ENCODE data around the gene AQP6. TPM values are rescaled to one million over a fixed set of nuclear protein-coding genes. Genes with fewer than 3 reads are reported as not detected.

Gene AQP6
- total and polyA plus RNA-seq, 2 experiments from 2014 or later = not detected

DNA sequence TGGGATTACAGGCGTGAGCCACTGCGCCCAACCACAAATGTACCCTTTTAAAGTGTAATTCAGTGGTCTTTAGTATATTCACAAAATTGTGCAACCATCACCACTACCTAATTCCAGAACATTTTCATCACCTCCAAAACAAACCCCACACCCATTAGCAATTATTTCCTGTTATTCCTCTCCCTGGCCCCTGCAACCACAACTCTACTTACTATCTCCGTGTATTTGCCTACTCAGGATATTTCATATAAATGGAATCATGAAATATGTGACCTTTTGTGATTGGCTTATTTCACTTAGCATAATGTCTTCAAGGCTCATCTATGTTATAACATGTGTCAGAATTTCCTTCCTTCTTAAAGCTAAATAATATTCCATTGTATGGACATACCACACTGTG, 38.2 kb upstream of the AQP6 start:
- H3F3A ChIP-seq (ENCODE audit: insufficient read depth) = no peaks in the 10 kb centered on the region
- no peak for DNase-seq
- H3K9ac ChIP-seq = no peak overlapping the region
- H3K9me3 ChIP-seq (ENCODE audit: low read depth) = no peaks in the 10 kb centered on the region
- H3K79me2 ChIP-seq (ENCODE audit: insufficient read depth) = no peaks in the 10 kb centered on the region
- peaks cover 13% of the 10 kb centered on the region for H3K4me1 ChIP-seq (ENCODE audit: insufficient read depth)
- H3K9me2 ChIP-seq (ENCODE audit: insufficient read depth) = no peaks in the 10 kb centered on the region
- in situ Hi-C loops (cut with MboI) = no loop called here
- no peaks in the 10 kb centered on the region for H3K36me3 ChIP-seq (ENCODE audit: low read depth)
- no peak overlapping the region for H2AFZ ChIP-seq
- H3K27ac ChIP-seq = no peak overlapping the region
- TF ChIP-seq EZH2 (IDR thresholded peaks at IDR 0.05; ENCODE audit: insufficient read depth, poor library complexity, severe bottlenecking) (no peak), EZH2phosphoT487 (IDR thresholded peaks at IDR 0.05; ENCODE audit: insufficient read depth, low read depth) (no peak)
- no peaks in the 10 kb centered on the region for H4K20me1 ChIP-seq (ENCODE audit: insufficient read depth)
- no peaks in the 10 kb centered on the region for H3K27me3 ChIP-seq (replicated peaks; ENCODE audit: insufficient read depth)
- H3K4me3 ChIP-seq = no peak overlapping the region
- no peak overlapping the region for H3K4me2 ChIP-seq (ENCODE audit: unreplicated experiment)
- WGBS, 2 experiments (ENCODE audit: low coverage in 1 of 2, low lambda C conversion rate in 2 of 2, missing lambda C conversion rate in 2 of 2) = 92 to 94% methylated on average over 3 of the region's 3 CpGs

GRCh38 chr12:49936925-49937324, 35.8 kb upstream of the AQP6 start:
- in situ Hi-C loops (cut with MboI) = no loop called here
- H3K27me3 ChIP-seq (replicated peaks; ENCODE audit: insufficient read depth) = no peaks in the 10 kb centered on the region
- H3K27ac ChIP-seq = no peak overlapping the region
- no peak overlapping the region for H3K9ac ChIP-seq
- WGBS, 2 experiments (ENCODE audit: low coverage in 1 of 2, low lambda C conversion rate in 2 of 2, missing lambda C conversion rate in 2 of 2) = 72 to 80% methylated on average over 3 of the region's 3 CpGs
- no peaks in the 10 kb centered on the region for H3K9me2 ChIP-seq (ENCODE audit: insufficient read depth)
- H3K79me2 ChIP-seq (ENCODE audit: insufficient read depth) = no peaks in the 10 kb centered on the region
- no peaks in the 10 kb centered on the region for H3K4me1 ChIP-seq (ENCODE audit: insufficient read depth)
- no peak overlapping the region for H3K4me3 ChIP-seq
- H2AFZ ChIP-seq = no peak overlapping the region
- no peaks in the 10 kb centered on the region for H3K9me3 ChIP-seq (ENCODE audit: low read depth)
- DNase-seq = no peak
- H3K4me2 ChIP-seq (ENCODE audit: unreplicated experiment) = no peak overlapping the region
- no peaks in the 10 kb centered on the region for H3K36me3 ChIP-seq (ENCODE audit: low read depth)
- no peaks in the 10 kb centered on the region for H4K20me1 ChIP-seq (ENCODE audit: insufficient read depth)
- no peak for TF ChIP-seq EZH2 (IDR thresholded peaks at IDR 0.05; ENCODE audit: insufficient read depth, poor library complexity, severe bottlenecking)
- TF ChIP-seq EZH2phosphoT487 (IDR thresholded peaks at IDR 0.05; ENCODE audit: insufficient read depth, low read depth) = no peak
- no peaks in the 10 kb centered on the region for H3F3A ChIP-seq (ENCODE audit: insufficient read depth)

GRCh38 chr12:49937639-49938300, 35.0 kb upstream of the AQP6 start:
- H2AFZ ChIP-seq = no peak overlapping the region
- no peaks in the 10 kb centered on the region for H3K27me3 ChIP-seq (replicated peaks; ENCODE audit: insufficient read depth)
- H3K79me2 ChIP-seq (ENCODE audit: insufficient read depth) = no peaks in the 10 kb centered on the region
- H3K9me3 ChIP-seq (ENCODE audit: low read depth) = no peaks in the 10 kb centered on the region
- H3K9me2 ChIP-seq (ENCODE audit: insufficient read depth) = no peaks in the 10 kb centered on the region
- 74 to 77% methylated on average over 8 of the region's 8 CpGs for WGBS, 2 experiments (ENCODE audit: low coverage in 1 of 2, low lambda C conversion rate in 2 of 2, missing lambda C conversion rate in 2 of 2)
- TF ChIP-seq EZH2 (IDR thresholded peaks at IDR 0.05; ENCODE audit: insufficient read depth, poor library complexity, severe bottlenecking) = no peak
- TF ChIP-seq EZH2phosphoT487 (IDR thresholded peaks at IDR 0.05; ENCODE audit: insufficient read depth, low read depth) = no peak
- H3K4me1 ChIP-seq (ENCODE audit: insufficient read depth) = no peaks in the 10 kb centered on the region
- in situ Hi-C loops (cut with MboI) = no loop called here
- no peaks in the 10 kb centered on the region for H4K20me1 ChIP-seq (ENCODE audit: insufficient read depth)
- no peak for DNase-seq
- H3K36me3 ChIP-seq (ENCODE audit: low read depth) = no peaks in the 10 kb centered on the region
- no peak overlapping the region for H3K4me2 ChIP-seq (ENCODE audit: unreplicated experiment)
- no peak overlapping the region for H3K9ac ChIP-seq
- no peak overlapping the region for H3K27ac ChIP-seq
- H3K4me3 ChIP-seq = no peak overlapping the region
- no peaks in the 10 kb centered on the region for H3F3A ChIP-seq (ENCODE audit: insufficient read depth)

GRCh38 chr12:49939307-49939706, 33.4 kb upstream of the AQP6 start:
- no peak overlapping the region for H3K27ac ChIP-seq

GRCh38 chr12:49939707-49940106, 33.0 kb upstream of the AQP6 start:
- no peak overlapping the region for H3K27ac ChIP-seq
- no peak for DNase-seq
- H3K9me2 ChIP-seq (ENCODE audit: insufficient read depth) = no peaks in the 10 kb centered on the region
- no peak overlapping the region for H3K4me3 ChIP-seq
- H3K4me1 ChIP-seq (ENCODE audit: insufficient read depth) = no peaks in the 10 kb centered on the region
- H3K9me3 ChIP-seq (ENCODE audit: low read depth) = no peaks in the 10 kb centered on the region
- in situ Hi-C loops (cut with MboI) = no loop called here
- no peak for TF ChIP-seq EZH2phosphoT487 (IDR thresholded peaks at IDR 0.05; ENCODE audit: insufficient read depth, low read depth)
- TF ChIP-seq EZH2 (IDR thresholded peaks at IDR 0.05; ENCODE audit: insufficient read depth, poor library complexity, severe bottlenecking) = no peak
- H3K27me3 ChIP-seq (replicated peaks; ENCODE audit: insufficient read depth) = no peaks in the 10 kb centered on the region
- no peaks in the 10 kb centered on the region for H3F3A ChIP-seq (ENCODE audit: insufficient read depth)
- no peaks in the 10 kb centered on the region for H4K20me1 ChIP-seq (ENCODE audit: insufficient read depth)
- no peak overlapping the region for H2AFZ ChIP-seq
- H3K4me2 ChIP-seq (ENCODE audit: unreplicated experiment) = no peak overlapping the region
- H3K79me2 ChIP-seq (ENCODE audit: insufficient read depth) = no peaks in the 10 kb centered on the region
- 88 to 100% methylated on average over 1 of the region's 1 CpG for WGBS, 2 experiments (ENCODE audit: low coverage in 1 of 2, low lambda C conversion rate in 2 of 2, missing lambda C conversion rate in 2 of 2)
- no peaks in the 10 kb centered on the region for H3K36me3 ChIP-seq (ENCODE audit: low read depth)
- H3K9ac ChIP-seq = no peak overlapping the region

More at GRCh38 chr12:49939307-49939706, 33.4 kb upstream of the AQP6 start:
- TF ChIP-seq EZH2phosphoT487 (IDR thresholded peaks at IDR 0.05; ENCODE audit: insufficient read depth, low read depth) = no peak
- TF ChIP-seq EZH2 (IDR thresholded peaks at IDR 0.05; ENCODE audit: insufficient read depth, poor library complexity, severe bottlenecking) = no peak
- H3K4me3 ChIP-seq = no peak overlapping the region
- no peaks in the 10 kb centered on the region for H3F3A ChIP-seq (ENCODE audit: insufficient read depth)
- no peak for DNase-seq
- no peak overlapping the region for H2AFZ ChIP-seq
- no peaks in the 10 kb centered on the region for H3K36me3 ChIP-seq (ENCODE audit: low read depth)
- no peaks in the 10 kb centered on the region for H4K20me1 ChIP-seq (ENCODE audit: insufficient read depth)
- no peaks in the 10 kb centered on the region for H3K9me3 ChIP-seq (ENCODE audit: low read depth)
- no peaks in the 10 kb centered on the region for H3K79me2 ChIP-seq (ENCODE audit: insufficient read depth)
- no peak overlapping the region for H3K4me2 ChIP-seq (ENCODE audit: unreplicated experiment)
- no peaks in the 10 kb centered on the region for H3K27me3 ChIP-seq (replicated peaks; ENCODE audit: insufficient read depth)
- H3K4me1 ChIP-seq (ENCODE audit: insufficient read depth) = no peaks in the 10 kb centered on the region
- H3K9ac ChIP-seq = no peak overlapping the region
- in situ Hi-C loops (cut with MboI) = no loop called here
- no peaks in the 10 kb centered on the region for H3K9me2 ChIP-seq (ENCODE audit: insufficient read depth)

Data from GM23248 (cell line).